ENCODE results near the gene MBD3.

Gene MBD3

GRCh38 chr19:1613146-1613545 is 20.5 kb upstream of the MBD3 start:
- no peak for TF ChIP-seq CTCF (IDR thresholded peaks at IDR 0.05; ENCODE audit: low read depth, low read length)

GRCh38 chr19:1612114-1613086 is 19.7 kb upstream of the MBD3 start:
- no peak overlapping the region for H3K4me3 ChIP-seq (ENCODE audit: low read depth, low read length)
- TF ChIP-seq CTCF (IDR thresholded peaks at IDR 0.05; ENCODE audit: low read depth, low read length) = no peak

More at GRCh38 chr19:1613146-1613545, 20.5 kb upstream of the MBD3 start:
- H3K4me3 ChIP-seq (ENCODE audit: low read depth, low read length) = no peak overlapping the region

GRCh38 chr19:1611353-1611752 is 18.7 kb upstream of the MBD3 start:
- no peak overlapping the region for H3K4me3 ChIP-seq (ENCODE audit: low read depth, low read length)
- no peak for TF ChIP-seq CTCF (IDR thresholded peaks at IDR 0.05; ENCODE audit: low read depth, low read length)

GRCh38 chr19:1610579-1610978 is 17.9 kb upstream of the MBD3 start:
- no peak overlapping the region for H3K4me3 ChIP-seq (ENCODE audit: low read depth, low read length)
- no peak for TF ChIP-seq CTCF (IDR thresholded peaks at IDR 0.05; ENCODE audit: low read depth, low read length)

GRCh38 chr19:1609680-1610474 is 17.2 kb upstream of the MBD3 start:
- H3K4me3 ChIP-seq (ENCODE audit: low read depth, low read length) = no peak overlapping the region
- TF ChIP-seq CTCF (IDR thresholded peaks at IDR 0.05; ENCODE audit: low read depth, low read length) = no peak

GRCh38 chr19:1609103-1609396 is 16.4 kb upstream of the MBD3 start:
- H3K4me3 ChIP-seq (ENCODE audit: low read depth, low read length) = no peak overlapping the region
- no peak for TF ChIP-seq CTCF (IDR thresholded peaks at IDR 0.05; ENCODE audit: low read depth, low read length)
